GM12873 (cell line): ENCODE data around the gene TEDDM1.

Experiments
- CTCF ChIP-seq: IDR thresholded peaks from 2 replicates; pipeline ENCODE4 v1.5.1; 2012; ENCODE audit warnings: low read depth, mild to moderate bottlenecking, moderate library complexity, low read length, control low read depth; ENCODE audit not compliant: insufficient read depth; ENCODE audit errors: missing control alignments

Gene TEDDM1

GRCh38 chr1:182405578-182405977, 5.1 kb upstream of the TEDDM1 start:
- TF ChIP-seq CTCF: no peak

GRCh38 chr1:182404781-182405180, 4.3 kb upstream of the TEDDM1 start:
- peak; percentile 51 for TF ChIP-seq CTCF

- TF ChIP-seq CTCF: no peak
Measured at GRCh38 chr1:182397653-182398393, 2.6 kb downstream of the TEDDM1 start.

- no peak for TF ChIP-seq CTCF
Measured at GRCh38 chr1:182395906-182396305, 4.6 kb downstream of the TEDDM1 start.

GRCh38 chr1:182394055-182394775, 6.3 kb downstream of the TEDDM1 start:
- TF ChIP-seq CTCF: no peak

GRCh38 chr1:182392050-182393028, 8.1 kb downstream of the TEDDM1 start:
- no peak for TF ChIP-seq CTCF
